GM04504 (cell line): ENCODE data around the gene AKAP17A.
"Not testable (repeated sequence)": the region's sequence is repeated elsewhere in the genome, so short reads cannot be mapped to it uniquely, and the experiment has no call there.

Source experiments
- DNase-seq: peaks from one replicate; pipeline ENCODE4 v3.0.0-alpha.2; 2012; ENCODE audit warnings: low read depth

Gene AKAP17A

GRCh38 chrX:1609311-1609710, 17.9 kb downstream of the AKAP17A start:
- no peak for DNase-seq

GRCh38 chrX:1609762-1610161, 18.4 kb downstream of the AKAP17A start:
- no peak for DNase-seq

GRCh38 chrX:1610166-1610565, 18.8 kb downstream of the AKAP17A start:
- no peak for DNase-seq

- DNase-seq: no peak
These were observed 19.3 kb downstream of the AKAP17A start for GRCh38 chrX:1610736-1611135.

- DNase-seq: no peak
These were observed 21.4 kb downstream of the AKAP17A start for GRCh38 chrX:1612641-1613286.

GRCh38 chrX:1614927-1615326, 23.5 kb downstream of the AKAP17A start, which contains the start of gene ASMT:
Gene ASMT (plus strand): TSS chrX:1615059. CDS start chrX:1615200, 141 bp downstream.
- no peak for DNase-seq

- no peak for DNase-seq
These were observed 27.3 kb downstream of the AKAP17A start for GRCh38 chrX:1618689-1619088.

GRCh38 chrX:1623691-1624090, 32.3 kb downstream of the AKAP17A start:
- DNase-seq: no peak

- DNase-seq: not testable (repeated sequence)
These were observed 32.9 kb downstream of the AKAP17A start for GRCh38 chrX:1624158-1624860.

- DNase-seq: not testable (repeated sequence)
These were observed 33.4 kb downstream of the AKAP17A start for GRCh38 chrX:1624861-1625215.

GRCh38 chrX:1629244-1629643, 37.8 kb downstream of the AKAP17A start:
- DNase-seq: no peak

GRCh38 chrX:1646009-1646408, 54.6 kb downstream of the AKAP17A start:
- DNase-seq: no peak

- no peak for DNase-seq
These were observed 58.2 kb downstream of the AKAP17A start for GRCh38 chrX:1649621-1650020.
